ENCODE measurements around the gene DPP6. TPM values are rescaled to one million over a fixed set of nuclear protein-coding genes. Genes with fewer than 3 reads are reported as not detected.

The DPP6 gene
- total RNA-seq, 1 experiment from 2014 or later, result 1.3 TPM

GRCh38 chr7:154451480-154452457, 399.6 kb downstream of the DPP6 start:
- no peak for DNase-seq (ENCODE audit: low read depth)

GRCh38 chr7:154463794-154464193, 411.6 kb downstream of the DPP6 start:
- DNase-seq (ENCODE audit: low read depth), result no peak

GRCh38 chr7:154469652-154470051, 417.5 kb downstream of the DPP6 start:
- no peak for DNase-seq (ENCODE audit: low read depth)

- DNase-seq (ENCODE audit: low read depth), result no peak
Observed at GRCh38 chr7:154472343-154472742, 420.1 kb downstream of the DPP6 start.

- DNase-seq (ENCODE audit: low read depth), result no peak
Observed at GRCh38 chr7:154473360-154473759, 421.2 kb downstream of the DPP6 start.

GRCh38 chr7:154474903-154475520, 422.8 kb downstream of the DPP6 start:
- DNase-seq (ENCODE audit: low read depth), result no peak

- no peak for DNase-seq (ENCODE audit: low read depth)
Observed at GRCh38 chr7:154475864-154476263, 423.7 kb downstream of the DPP6 start.

GRCh38 chr7:154480817-154481216, 428.6 kb downstream of the DPP6 start:
- DNase-seq (ENCODE audit: low read depth), result no peak

- no peak for DNase-seq (ENCODE audit: low read depth)
Observed at GRCh38 chr7:154482863-154483262, 430.7 kb downstream of the DPP6 start.

- no peak for DNase-seq (ENCODE audit: low read depth)
Observed at GRCh38 chr7:154484406-154484805, 432.2 kb downstream of the DPP6 start.

- DNase-seq (ENCODE audit: low read depth), result no peak
Observed at GRCh38 chr7:154484943-154485342, 432.7 kb downstream of the DPP6 start.

- DNase-seq (ENCODE audit: low read depth), result no peak
Observed at GRCh38 chr7:154489897-154490296, 437.7 kb downstream of the DPP6 start.

GRCh38 chr7:154493594-154493993, 441.4 kb downstream of the DPP6 start:
- DNase-seq (ENCODE audit: low read depth), result no peak

GRCh38 chr7:154497751-154498150, 445.6 kb downstream of the DPP6 start:
- no peak for DNase-seq (ENCODE audit: low read depth)

GRCh38 chr7:154503962-154504550, 451.9 kb downstream of the DPP6 start:
- DNase-seq (ENCODE audit: low read depth), result peak; percentile 42

GRCh38 chr7:154504918-154505317, 452.7 kb downstream of the DPP6 start:
- DNase-seq (ENCODE audit: low read depth), result no peak

GRCh38 chr7:154505362-154505761, 453.2 kb downstream of the DPP6 start:
- no peak for DNase-seq (ENCODE audit: low read depth)

- DNase-seq (ENCODE audit: low read depth), result no peak
Observed at GRCh38 chr7:154509192-154509591, 457.0 kb downstream of the DPP6 start.

- DNase-seq (ENCODE audit: low read depth), result no peak
Observed at GRCh38 chr7:154512121-154512833, 460.1 kb downstream of the DPP6 start.

GRCh38 chr7:154517768-154518167, 465.6 kb downstream of the DPP6 start:
- no peak for DNase-seq (ENCODE audit: low read depth)

GRCh38 chr7:154519229-154519628, 467.0 kb downstream of the DPP6 start:
- no peak for DNase-seq (ENCODE audit: low read depth)

GRCh38 chr7:154530136-154530535, 477.9 kb downstream of the DPP6 start:
- no peak for DNase-seq (ENCODE audit: low read depth)
